ENCODE measurements around the gene TCFL5.
A peak's percentile ranks its signal among the peaks of the same experiment; 100 is the strongest.

The TCFL5 gene

GRCh38 chr20:62811320-62811719 lies 50.3 kb downstream of the TCFL5 start:
- Histone ChIP-seq H3K9me3 (ENCODE audit: control insufficient read depth, low read length) (no peaks in the 10 kb centered on the region), H3K27ac (ENCODE audit: insufficient read depth, low read length, poor library complexity, severe bottlenecking) (no peak overlapping the region), H3K36me3 (ENCODE audit: control insufficient read depth, insufficient read depth, low read length) (peaks cover 53% of the 10 kb centered on the region), H3K4me3 (ENCODE audit: insufficient read depth, low read depth, low read length, poor library complexity, severe bottlenecking) (no peak overlapping the region), H3K4me1 (ENCODE audit: control insufficient read depth, insufficient read depth, low read length, poor library complexity, severe bottlenecking) (peaks cover 14% of the 10 kb centered on the region), H3K27me3 (replicated peaks; ENCODE audit: control insufficient read depth, insufficient read depth, low read length, poor library complexity, severe bottlenecking) (peaks cover 10% of the 10 kb centered on the region)
- DNase-seq, result no peak

- DNase-seq, result no peak
- Histone ChIP-seq H3K9me3 (ENCODE audit: control insufficient read depth, low read length) (no peaks in the 10 kb centered on the region), H3K4me1 (ENCODE audit: control insufficient read depth, insufficient read depth, low read length, poor library complexity, severe bottlenecking) (peaks cover 18% of the 10 kb centered on the region), H3K27ac (ENCODE audit: insufficient read depth, low read length, poor library complexity, severe bottlenecking) (no peak overlapping the region), H3K27me3 (replicated peaks; ENCODE audit: control insufficient read depth, insufficient read depth, low read length, poor library complexity, severe bottlenecking) (no peaks in the 10 kb centered on the region), H3K4me3 (ENCODE audit: insufficient read depth, low read depth, low read length, poor library complexity, severe bottlenecking) (no peak overlapping the region), H3K36me3 (ENCODE audit: control insufficient read depth, insufficient read depth, low read length) (peaks cover 53% of the 10 kb centered on the region)
Measured at GRCh38 chr20:62809530-62810428, 51.8 kb downstream of the TCFL5 start.

- H3K27ac ChIP-seq (ENCODE audit: insufficient read depth, low read length, poor library complexity, severe bottlenecking), result no peak overlapping the region
- H3K27me3 ChIP-seq (replicated peaks; ENCODE audit: control insufficient read depth, insufficient read depth, low read length, poor library complexity, severe bottlenecking), result no peaks in the 10 kb centered on the region
- H3K4me3 ChIP-seq (ENCODE audit: insufficient read depth, low read depth, low read length, poor library complexity, severe bottlenecking), result no peak overlapping the region
- H3K36me3 ChIP-seq (ENCODE audit: control insufficient read depth, insufficient read depth, low read length), result peaks cover 53% of the 10 kb centered on the region
- H3K4me1 ChIP-seq (ENCODE audit: control insufficient read depth, insufficient read depth, low read length, poor library complexity, severe bottlenecking), result peaks cover 23% of the 10 kb centered on the region
- peak; percentile 54 to 71 (median 64) for DNase-seq
- H3K9me3 ChIP-seq (ENCODE audit: control insufficient read depth, low read length), result no peaks in the 10 kb centered on the region
Measured at GRCh38 chr20:62808211-62808865, 53.3 kb downstream of the TCFL5 start.

- Histone ChIP-seq H3K4me1 (ENCODE audit: control insufficient read depth, insufficient read depth, low read length, poor library complexity, severe bottlenecking) (peaks cover 23% of the 10 kb centered on the region), H3K27me3 (replicated peaks; ENCODE audit: control insufficient read depth, insufficient read depth, low read length, poor library complexity, severe bottlenecking) (no peaks in the 10 kb centered on the region), H3K36me3 (ENCODE audit: control insufficient read depth, insufficient read depth, low read length) (peaks cover 48% of the 10 kb centered on the region), H3K27ac (ENCODE audit: insufficient read depth, low read length, poor library complexity, severe bottlenecking) (no peak overlapping the region), H3K4me3 (ENCODE audit: insufficient read depth, low read depth, low read length, poor library complexity, severe bottlenecking) (no peak overlapping the region), H3K9me3 (ENCODE audit: control insufficient read depth, low read length) (no peaks in the 10 kb centered on the region)
- no peak for DNase-seq
Measured at GRCh38 chr20:62807444-62808210, 54.0 kb downstream of the TCFL5 start.

DNA sequence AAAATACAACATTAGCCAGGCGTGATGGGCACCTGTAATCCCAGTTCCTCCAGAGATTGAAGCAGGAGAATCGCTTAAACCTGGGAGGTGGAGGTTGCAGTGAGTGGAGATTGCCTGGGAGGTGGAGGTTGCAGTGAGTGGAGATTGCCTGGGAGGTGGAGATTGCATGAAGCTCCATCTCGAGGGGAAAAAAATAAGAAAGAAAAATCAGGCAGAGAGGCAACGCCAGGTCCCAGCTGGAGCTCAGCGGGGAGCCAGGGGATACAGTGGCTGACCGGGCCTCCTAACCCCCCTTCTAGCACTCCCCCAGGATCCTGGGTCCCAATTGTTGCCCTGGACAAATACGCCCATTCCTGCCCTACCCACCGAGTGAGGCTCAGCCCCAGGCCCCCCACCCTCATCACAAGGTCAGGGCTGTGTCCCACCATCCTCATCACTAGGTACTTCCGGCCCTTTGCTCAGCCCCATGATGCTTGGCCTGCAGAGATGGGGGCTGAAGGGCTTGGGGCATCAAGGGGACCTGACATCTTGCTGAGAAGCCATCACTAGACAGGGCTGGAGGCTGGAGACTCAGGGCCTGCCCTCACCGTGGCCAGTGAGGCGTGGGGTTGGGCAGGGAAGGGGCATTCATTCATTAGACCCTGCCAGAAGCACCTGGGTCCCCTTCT lies 55.1 kb downstream of the TCFL5 start:
- Histone ChIP-seq H3K4me3 (ENCODE audit: insufficient read depth, low read depth, low read length, poor library complexity, severe bottlenecking) (no peak overlapping the region), H3K4me1 (ENCODE audit: control insufficient read depth, insufficient read depth, low read length, poor library complexity, severe bottlenecking) (peaks cover 23% of the 10 kb centered on the region), H3K9me3 (ENCODE audit: control insufficient read depth, low read length) (no peaks in the 10 kb centered on the region), H3K36me3 (ENCODE audit: control insufficient read depth, insufficient read depth, low read length) (peaks cover 37% of the 10 kb centered on the region), H3K27me3 (replicated peaks; ENCODE audit: control insufficient read depth, insufficient read depth, low read length, poor library complexity, severe bottlenecking) (no peaks in the 10 kb centered on the region), H3K27ac (ENCODE audit: insufficient read depth, low read length, poor library complexity, severe bottlenecking) (no peak overlapping the region)
- DNase-seq, result no peak

DNA sequence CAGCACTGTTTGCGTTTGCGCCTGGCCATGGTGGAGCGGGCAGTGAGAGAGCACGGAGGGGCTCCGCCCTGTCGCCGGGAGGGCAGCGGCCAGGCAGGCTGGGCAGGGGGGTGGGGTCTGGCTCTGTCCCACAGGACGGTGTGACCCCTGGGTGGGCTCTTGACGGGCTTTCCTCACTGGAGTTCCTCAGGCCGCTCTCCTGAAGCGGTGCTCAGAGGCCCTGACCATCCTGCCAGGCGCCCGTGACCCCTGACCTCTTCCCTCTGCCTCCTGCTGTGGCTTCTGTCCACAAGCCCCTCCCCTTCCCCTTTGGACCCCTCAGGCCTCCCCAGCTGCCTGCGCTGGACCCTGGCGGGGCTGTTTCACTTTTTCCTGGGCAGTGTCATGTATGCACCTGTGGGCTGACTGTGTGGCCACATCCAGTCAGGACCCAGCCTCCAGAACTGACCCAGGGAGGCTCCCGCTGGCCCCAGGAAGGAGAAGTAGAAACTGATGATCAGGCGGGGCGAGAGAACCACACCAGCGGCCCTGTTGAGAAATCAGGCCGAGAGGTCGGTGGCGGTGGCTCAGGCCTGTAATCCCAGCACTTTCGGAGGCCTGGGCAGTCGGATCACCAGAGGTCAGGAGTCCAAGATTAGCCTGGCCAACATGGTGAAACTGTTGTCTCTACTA lies 55.8 kb downstream of the TCFL5 start:
- Histone ChIP-seq H3K27ac (ENCODE audit: insufficient read depth, low read length, poor library complexity, severe bottlenecking) (peak overlapping the region; percentile 73), H3K36me3 (ENCODE audit: control insufficient read depth, insufficient read depth, low read length) (peaks cover 33% of the 10 kb centered on the region)

GRCh38 chr20:62805155-62805710 lies 56.4 kb downstream of the TCFL5 start:
- DNase-seq, result no peak
- Histone ChIP-seq H3K27me3 (replicated peaks; ENCODE audit: control insufficient read depth, insufficient read depth, low read length, poor library complexity, severe bottlenecking) (no peaks in the 10 kb centered on the region), H3K4me3 (ENCODE audit: insufficient read depth, low read depth, low read length, poor library complexity, severe bottlenecking) (peak overlapping the region; percentile 81), H3K4me1 (ENCODE audit: control insufficient read depth, insufficient read depth, low read length, poor library complexity, severe bottlenecking) (peaks cover 23% of the 10 kb centered on the region), H3K36me3 (ENCODE audit: control insufficient read depth, insufficient read depth, low read length) (peaks cover 33% of the 10 kb centered on the region), H3K27ac (ENCODE audit: insufficient read depth, low read length, poor library complexity, severe bottlenecking) (peak overlapping the region; percentile 73), H3K9me3 (ENCODE audit: control insufficient read depth, low read length) (no peaks in the 10 kb centered on the region)

More for the DNA sequence above, 55.8 kb downstream of the TCFL5 start:
- Histone ChIP-seq H3K4me1 (ENCODE audit: control insufficient read depth, insufficient read depth, low read length, poor library complexity, severe bottlenecking) (peaks cover 23% of the 10 kb centered on the region), H3K27me3 (replicated peaks; ENCODE audit: control insufficient read depth, insufficient read depth, low read length, poor library complexity, severe bottlenecking) (no peaks in the 10 kb centered on the region), H3K9me3 (ENCODE audit: control insufficient read depth, low read length) (no peaks in the 10 kb centered on the region), H3K4me3 (ENCODE audit: insufficient read depth, low read depth, low read length, poor library complexity, severe bottlenecking) (peak overlapping the region; percentile 81)
- no peak for DNase-seq

- H3K27me3 ChIP-seq (replicated peaks; ENCODE audit: control insufficient read depth, insufficient read depth, low read length, poor library complexity, severe bottlenecking), result no peaks in the 10 kb centered on the region
- peak within 1 kb of the TSS; percentile 81 for H3K4me3 ChIP-seq (ENCODE audit: insufficient read depth, low read depth, low read length, poor library complexity, severe bottlenecking)
- peak; percentile 61 to 69 (median 63) for DNase-seq
- no peaks in the 10 kb centered on the region for H3K9me3 ChIP-seq (ENCODE audit: control insufficient read depth, low read length)
- peak within 1 kb of the TSS; percentile 73 for H3K27ac ChIP-seq (ENCODE audit: insufficient read depth, low read length, poor library complexity, severe bottlenecking)
- H3K36me3 ChIP-seq (ENCODE audit: control insufficient read depth, insufficient read depth, low read length), result peaks cover 33% of the 10 kb centered on the region
- H3K4me1 ChIP-seq (ENCODE audit: control insufficient read depth, insufficient read depth, low read length, poor library complexity, severe bottlenecking), result peaks cover 23% of the 10 kb centered on the region
Measured at GRCh38 chr20:62804627-62805154, 56.9 kb downstream of the TCFL5 start, which contains the start of gene OGFR. Gene OGFR, plus strand, starts transcription at chr20:62804835. Its CDS starts 25 bp downstream, at chr20:62804860.

Measured in effector memory CD4-positive, alpha-beta T cell (primary cell).